HEK293T (cell line): ENCODE results near the gene ATP6V0C.

ENCODE experiments used
- BHLHE40 ChIP-seq: fragments of 450-650 bp; IDR thresholded peaks from 2 replicates; pipeline ENCODE4 v1.6.1; 2016; ENCODE audit warnings: mild to moderate bottlenecking, moderate library complexity, borderline replicate concordance
- ELF4 ChIP-seq: fragments of 450-650 bp; IDR thresholded peaks from 2 replicates; pipeline ENCODE4 v1.6.1; 2017; ENCODE audit warnings: antibody characterized with exemption
- FOXA1 ChIP-seq: fragments of 450-650 bp; IDR thresholded peaks from 2 replicates; pipeline ENCODE4 v1.6.1; 2016; ENCODE audit warnings: mild to moderate bottlenecking
- FOXK2 ChIP-seq: fragments of 450-650 bp; IDR thresholded peaks from 2 replicates; pipeline ENCODE4 v1.6.1; 2016; ENCODE audit warnings: mild to moderate bottlenecking
- FOXM1 ChIP-seq: fragments of 450-650 bp; IDR thresholded peaks from 2 replicates; pipeline ENCODE4 v1.6.1; 2017; ENCODE audit warnings: mild to moderate bottlenecking, borderline replicate concordance
- L3MBTL2 ChIP-seq: fragments of 450-650 bp; conservative IDR thresholded peaks from 2 replicates; pipeline ENCODE4 v1.6.1; 2016; ENCODE audit warnings: mild to moderate bottlenecking
- SP1 ChIP-seq: fragments of 450-650 bp; IDR thresholded peaks from 2 replicates; pipeline ENCODE4 v1.6.1; 2017
- SUZ12 ChIP-seq: fragments of 450-650 bp; IDR thresholded peaks from 2 replicates; pipeline ENCODE4 v1.6.1; 2016; ENCODE audit warnings: mild to moderate bottlenecking
- ZNF384 ChIP-seq: fragments of 450-650 bp; IDR thresholded peaks from 2 replicates; pipeline ENCODE4 v1.6.1; 2016

GRCh38 chr16:2532494-2533141 is 18.9 kb downstream of the ATP6V0C start:
- TF ChIP-seq SP1 (no peak), ZNF384 (no peak), SUZ12 (no peak), ELF4 (no peak), BHLHE40 (no peak), FOXM1 (no peak), L3MBTL2 (0 out of 2 replicates have a peak, but pooled peaks have one; percentile 17), FOXA1 (no peak), FOXK2 (no peak)
